GM18861 (cell line): ENCODE results near the gene FGF1.

Source experiments
- ATAC-seq: cut with Tn5 transposase; IDR thresholded peaks from one replicate; pipeline ENCODE4 v1.9.1; 2021; ENCODE audit not compliant: unreplicated experiment

FGF1 gene

DNA sequence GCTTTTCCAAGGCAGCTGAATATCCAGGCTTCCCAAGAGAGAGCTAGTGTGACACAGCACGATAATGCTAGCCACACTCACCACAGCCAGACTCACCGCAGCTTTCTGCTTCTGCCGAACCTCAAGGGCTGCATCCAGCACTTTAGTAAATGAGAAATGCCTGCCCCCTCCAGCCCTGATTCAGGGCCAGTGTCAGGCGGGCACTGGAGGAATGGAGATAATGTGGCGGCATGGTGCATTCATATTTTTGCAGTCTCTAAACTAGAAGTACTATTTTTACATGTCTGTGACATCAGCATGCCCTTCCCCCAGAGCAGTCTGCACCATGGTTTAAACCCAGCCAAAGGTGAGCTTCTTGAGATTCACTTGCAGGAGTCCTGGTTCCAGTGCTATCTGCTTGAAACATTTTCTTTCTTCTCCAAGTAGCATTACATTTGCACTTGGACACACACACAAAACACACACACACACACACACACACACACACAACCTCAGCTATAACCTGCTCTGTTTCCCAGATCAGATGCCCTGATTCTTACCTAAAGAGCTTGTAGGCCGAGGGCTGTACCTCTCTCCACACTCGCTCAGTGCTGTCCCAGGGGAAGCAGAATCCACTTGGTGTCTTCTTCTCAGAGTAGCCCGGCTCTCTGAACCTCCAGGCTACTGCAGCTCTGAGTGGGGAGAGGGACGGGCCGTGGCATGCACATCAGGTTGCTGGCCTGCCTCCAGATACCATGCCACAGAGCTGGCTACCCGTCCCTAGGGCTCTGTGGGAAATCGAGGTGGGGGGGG lies at the start of gene FGF1:
TSS of gene FGF1 (minus strand) at position 673 of the 792 bp plus-strand sequence. CDS start 71,963 bp downstream, outside the sequence.
- no peak for ATAC-seq

DNA sequence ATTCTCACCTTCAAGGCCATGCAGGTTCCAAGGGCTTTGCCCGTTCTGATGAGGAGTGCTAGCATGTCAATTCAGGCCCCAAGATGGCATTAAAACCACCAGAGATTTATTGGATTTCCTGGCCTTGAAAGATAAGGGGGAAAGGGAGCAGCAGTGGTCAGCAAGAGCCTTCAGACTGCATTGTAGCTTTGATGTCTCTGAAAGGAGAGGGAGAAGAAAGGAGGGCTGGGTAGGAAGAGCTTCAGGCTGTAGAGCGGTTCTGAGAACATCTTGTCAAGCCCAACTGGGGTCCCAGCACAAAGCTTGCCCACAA lies 41.8 kb upstream of the FGF1 start:
- no peak for ATAC-seq

GRCh38 chr5:142726188-142726731 lies 40.4 kb upstream of the FGF1 start:
- no peak for ATAC-seq

GRCh38 chr5:142725231-142726187 lies 39.6 kb upstream of the FGF1 start:
- no peak for ATAC-seq

DNA sequence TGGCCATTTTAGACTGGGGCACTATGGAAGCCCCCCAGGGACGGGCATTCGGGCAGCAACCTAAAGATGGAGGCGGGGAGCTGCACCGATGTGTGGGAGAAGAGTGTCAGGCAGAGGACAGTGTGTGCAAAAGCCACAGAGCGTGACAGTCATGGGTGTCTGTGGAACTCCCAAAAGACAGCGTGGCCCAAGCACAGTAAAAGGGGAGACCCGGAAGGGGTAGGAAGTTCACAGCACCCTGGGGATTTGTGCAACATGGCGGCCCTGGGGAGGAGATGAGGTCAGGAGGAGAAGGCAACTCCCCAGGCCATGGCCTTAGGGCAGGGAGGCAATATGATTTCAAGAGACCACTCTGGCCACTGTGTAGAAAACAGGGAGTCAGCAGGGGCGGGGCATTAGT lies 38.9 kb upstream of the FGF1 start:
- ATAC-seq = no peak

DNA sequence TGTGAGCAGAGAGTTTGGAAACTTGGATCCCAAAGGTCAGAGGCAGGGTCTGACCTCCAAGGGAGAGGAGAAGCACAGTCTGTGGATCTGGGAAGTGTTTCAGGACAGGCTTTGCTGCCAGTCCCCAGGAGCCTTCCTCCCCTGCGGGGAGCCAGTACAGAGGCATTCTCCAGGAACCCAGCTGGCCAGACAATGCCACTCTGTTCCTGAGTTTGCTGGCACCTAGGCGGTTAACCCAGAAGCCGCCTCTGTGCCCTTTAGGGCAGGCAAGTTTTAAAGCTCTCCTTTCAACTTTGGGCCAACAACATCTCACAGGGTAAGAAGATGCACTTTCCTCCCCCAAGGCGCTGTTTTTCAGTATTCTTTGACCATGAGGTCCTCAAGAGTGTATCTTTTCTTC lies 37.0 kb upstream of the FGF1 start:
- no peak for ATAC-seq

DNA sequence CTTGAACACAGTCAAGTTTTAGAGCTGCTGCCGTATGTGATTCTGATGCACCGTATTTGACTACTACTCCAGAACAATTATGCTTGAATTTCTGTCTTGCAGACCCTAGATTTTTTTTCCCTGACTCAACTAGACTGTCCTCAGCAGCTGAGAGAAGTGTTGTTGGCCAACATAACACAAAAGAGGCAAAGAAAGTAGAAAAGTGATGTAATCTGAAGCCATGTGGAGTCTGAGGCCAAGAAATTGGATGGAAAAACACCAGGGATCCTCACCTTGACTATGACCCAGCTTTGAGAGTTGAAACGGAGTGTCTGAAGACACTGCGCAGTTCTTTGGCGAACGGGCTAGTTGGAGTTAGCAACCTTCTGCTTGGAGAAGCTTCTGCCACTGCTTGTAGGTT lies 36.3 kb upstream of the FGF1 start:
- ATAC-seq = no peak

- ATAC-seq = no peak
These were observed 34.9 kb upstream of the FGF1 start for GRCh38 chr5:142720641-142721271.

- no peak for ATAC-seq
These were observed 34.0 kb upstream of the FGF1 start for GRCh38 chr5:142719836-142720370.

DNA sequence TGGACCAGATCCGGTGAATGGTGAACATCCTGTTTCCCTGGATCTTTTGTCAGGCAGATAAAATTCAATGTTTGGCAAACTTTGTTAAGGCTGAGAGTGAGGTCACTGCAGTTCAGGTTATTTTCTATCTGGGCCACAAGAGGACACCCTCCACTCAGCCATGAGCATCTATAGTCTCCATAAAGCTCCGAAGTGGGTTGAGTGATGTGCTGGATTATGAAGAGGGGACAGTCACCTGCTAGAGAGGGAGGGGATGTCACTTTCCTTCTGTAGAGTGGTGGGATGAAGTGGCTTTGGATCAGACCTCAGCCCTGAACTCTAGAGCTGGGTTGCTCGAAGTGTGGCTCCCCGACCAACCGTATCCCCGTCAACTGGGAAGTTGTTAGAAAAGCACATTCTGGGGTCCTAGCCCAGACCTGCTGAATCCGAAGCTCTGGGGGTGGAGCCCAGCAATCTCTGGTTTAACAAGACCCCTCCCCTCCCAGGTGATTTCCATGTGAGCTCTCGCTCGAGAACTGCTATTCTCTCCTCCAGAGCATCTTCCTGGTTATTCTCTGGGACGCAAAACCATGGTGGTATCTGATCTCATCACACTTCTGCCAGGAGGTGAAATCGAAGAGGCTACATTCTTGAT lies 31.8 kb upstream of the FGF1 start:
- ATAC-seq = no peak

DNA sequence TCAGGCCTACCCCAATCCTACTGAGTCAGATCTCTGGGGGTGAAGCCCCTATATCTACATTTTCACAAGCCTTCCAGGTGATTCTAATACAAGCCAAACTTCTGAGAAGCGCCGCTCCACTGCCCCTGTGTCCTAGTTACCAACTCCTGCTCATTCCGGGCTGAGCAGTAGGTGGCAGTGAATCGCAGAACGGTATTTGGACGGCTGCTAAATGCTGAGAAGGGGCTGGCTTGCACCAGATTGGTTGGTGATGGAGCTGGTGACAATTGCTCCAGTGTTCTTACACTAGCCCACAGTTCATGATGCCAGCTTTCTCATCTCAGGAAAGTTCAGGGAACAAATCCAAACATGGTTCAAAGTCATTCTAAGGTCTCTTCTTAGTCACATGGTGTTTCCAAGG lies 31.1 kb upstream of the FGF1 start:
- peak; percentile 45 for ATAC-seq

DNA sequence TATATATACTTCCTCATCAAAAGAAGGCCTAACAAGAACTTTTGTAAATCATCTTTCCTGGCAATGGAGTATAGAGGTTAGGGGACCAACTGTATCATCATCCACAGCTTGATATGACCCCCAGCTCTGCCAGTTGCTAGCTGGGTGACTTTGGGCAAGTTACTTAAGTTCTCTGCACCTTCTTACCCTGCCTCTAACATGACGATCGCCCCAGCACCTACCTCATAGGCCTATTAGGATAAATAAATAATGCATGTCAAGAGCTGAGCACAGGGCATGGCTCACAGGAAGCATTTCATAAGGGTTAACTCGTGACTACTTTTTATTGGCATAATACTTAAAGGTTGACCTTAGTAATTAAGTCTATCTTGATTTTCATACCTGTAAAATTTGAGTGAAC lies 29.4 kb upstream of the FGF1 start:
- no peak for ATAC-seq

DNA sequence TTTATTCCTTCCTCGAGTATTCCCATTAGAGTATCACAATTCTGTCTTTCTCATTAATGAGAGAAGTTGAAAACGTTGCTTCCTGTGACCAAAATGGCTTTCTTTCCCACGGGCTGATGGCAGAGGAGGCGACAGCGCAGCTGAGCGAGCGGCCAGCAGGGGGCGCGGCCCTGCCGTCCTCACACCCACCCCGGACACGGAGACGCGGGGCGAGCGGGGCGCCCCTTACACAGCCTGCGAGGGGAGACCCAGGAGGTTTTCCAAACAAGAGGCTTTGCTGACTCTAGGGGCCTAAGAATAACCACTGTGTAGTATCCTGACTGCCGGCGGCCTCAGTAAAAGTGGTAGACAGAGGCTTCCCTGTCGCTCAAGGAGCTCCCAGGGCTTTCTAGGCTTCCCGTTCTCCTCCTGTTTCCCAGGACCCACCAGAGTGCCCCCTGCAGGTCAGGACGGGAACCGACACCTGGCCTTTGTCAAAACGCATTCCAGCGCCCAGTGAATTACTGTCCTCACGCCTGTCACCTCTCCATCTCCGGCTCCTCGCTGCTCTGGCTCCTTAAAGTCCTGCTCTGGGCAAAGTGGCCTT lies 27.3 kb upstream of the FGF1 start:
- ATAC-seq = peak; percentile 95

- no peak for ATAC-seq
These were observed 17.3 kb upstream of the FGF1 start for GRCh38 chr5:142703153-142703552.

DNA sequence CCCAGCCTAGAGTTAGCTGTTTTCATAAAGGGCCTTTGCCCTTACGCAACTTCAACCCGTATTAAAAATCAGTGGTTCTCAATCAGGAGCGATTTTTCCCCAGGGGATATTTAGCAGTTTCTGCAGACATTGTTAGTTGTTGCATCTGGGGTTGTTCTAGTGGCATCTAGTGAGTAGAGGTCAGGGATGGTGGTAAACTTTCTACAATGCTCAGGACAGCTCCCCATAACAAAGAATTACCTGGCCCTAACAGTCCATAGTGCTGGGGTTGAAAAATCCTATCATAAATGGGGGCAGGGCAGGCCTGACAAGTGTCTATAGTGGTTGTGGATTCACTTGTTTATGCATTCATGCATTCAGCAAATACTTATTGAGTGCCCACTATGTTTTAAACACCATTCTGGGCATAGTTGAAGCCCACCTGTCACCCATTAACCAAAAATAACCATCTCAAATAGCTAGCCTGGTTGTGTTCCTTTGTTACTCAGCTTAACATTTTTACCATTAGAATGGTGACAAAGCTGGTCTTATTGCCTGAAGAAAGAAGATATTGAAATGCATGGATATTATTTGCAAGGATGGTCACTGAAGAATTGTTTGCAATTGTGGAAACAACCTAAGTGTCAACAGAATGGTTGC lies 15.9 kb upstream of the FGF1 start:
- no peak for ATAC-seq

DNA sequence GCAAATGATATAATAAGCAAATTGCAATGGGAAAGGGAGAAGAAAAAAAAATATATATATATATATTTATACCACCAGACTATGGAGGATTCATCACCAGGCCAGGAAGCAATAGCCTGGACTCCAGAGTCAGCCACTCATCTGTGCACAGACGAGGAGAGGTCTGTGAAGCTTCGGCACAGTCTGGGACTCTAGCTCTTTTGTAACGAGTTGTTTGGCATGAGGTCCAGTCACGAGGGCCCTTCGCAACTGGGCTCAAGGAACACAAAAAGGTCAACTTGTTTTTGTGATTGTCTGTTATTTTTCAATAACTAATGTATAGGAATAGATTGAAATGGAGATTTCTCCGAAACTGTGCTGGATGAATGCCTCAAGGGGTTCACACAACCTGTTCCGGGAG lies 14.7 kb upstream of the FGF1 start:
- no peak for ATAC-seq

DNA sequence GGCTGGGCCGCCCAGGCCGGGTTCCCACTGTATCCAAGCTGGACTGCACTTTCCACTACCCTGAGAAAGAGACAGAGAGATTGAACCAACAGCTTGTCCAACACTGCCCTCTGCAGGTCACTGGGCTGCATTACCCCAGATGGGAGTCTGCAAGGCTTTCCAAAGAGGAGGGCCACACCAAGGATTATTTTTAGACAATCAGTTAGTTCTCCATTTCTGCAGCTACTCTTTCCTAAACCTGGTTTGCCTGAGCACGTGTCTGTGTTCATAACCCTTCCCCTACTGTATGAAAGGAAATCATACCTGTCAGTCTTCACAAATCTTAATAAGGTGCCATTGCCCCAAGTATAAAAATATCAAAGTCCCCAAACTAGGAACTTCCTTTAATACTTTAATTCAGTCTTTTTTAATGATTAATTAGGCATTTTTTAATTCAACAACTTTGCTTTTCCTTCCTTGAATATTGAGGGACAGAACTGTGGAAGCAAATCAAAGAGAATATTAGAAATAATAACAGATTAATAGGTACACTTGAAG lies 13.4 kb upstream of the FGF1 start:
- ATAC-seq = no peak

DNA sequence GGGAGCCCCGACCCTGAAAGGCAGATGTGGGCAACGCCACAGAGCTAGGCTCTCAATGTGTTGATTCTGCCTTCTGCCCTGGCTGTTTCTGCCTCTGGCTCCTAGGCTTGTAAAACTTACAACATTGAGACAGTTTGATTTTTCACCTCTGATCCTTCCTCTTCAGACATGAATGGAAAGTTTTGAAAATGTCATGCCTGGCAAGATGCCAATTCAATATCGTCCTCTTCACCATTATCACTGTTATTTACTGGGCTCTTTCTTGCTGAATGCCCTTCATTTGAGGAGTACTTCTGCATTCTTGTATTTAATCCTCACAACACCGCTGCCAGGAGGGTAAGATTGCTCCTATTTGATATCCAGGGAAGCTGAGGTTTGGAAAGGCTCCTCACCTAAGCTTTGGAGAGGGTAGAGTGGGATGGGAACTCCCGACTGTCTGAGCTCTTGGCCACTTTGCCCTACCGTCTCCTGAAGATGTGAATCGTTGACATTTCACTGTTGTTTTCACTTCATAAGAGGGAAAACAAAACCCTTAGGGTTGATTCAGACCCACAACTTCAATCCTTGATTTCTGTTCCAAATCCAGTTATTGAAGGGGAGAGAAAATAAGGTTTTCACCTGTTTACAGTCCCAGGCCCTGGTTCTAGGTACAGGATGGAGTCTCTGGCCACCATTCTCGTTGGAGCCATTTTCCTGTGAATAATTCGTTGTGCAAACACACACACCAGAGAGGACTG lies 12.7 kb upstream of the FGF1 start:
- ATAC-seq = no peak
